Measurements from ENCODE around the gene SUZ12. TPM values are rescaled to one million over a fixed set of nuclear protein-coding genes. Genes with fewer than 3 reads are reported as not detected.

Gene SUZ12
- total RNA-seq, 3 donors from 2014 or later (not counting 1 experiment from before 2014, with no cell fraction given) = 31.5 to 37.0 (median 32.3) TPM

GRCh38 chr17:31997005-31997404, 60.2 kb downstream of the SUZ12 start:
- H3K9me3 ChIP-seq (ENCODE audit: control insufficient read depth, insufficient read depth, low read length) = no peaks in the 10 kb centered on the region
- no peaks in the 10 kb centered on the region for H3K4me1 ChIP-seq (ENCODE audit: control insufficient read depth, insufficient read depth, low read length)
- H3K36me3 ChIP-seq (ENCODE audit: control insufficient read depth, insufficient read depth, low read length) = peaks cover 64% of the 10 kb centered on the region
- Mint-ChIP-seq H3K27me3 (ENCODE audit: low read depth in 2 of 2) (no peaks in the 10 kb centered on the region), H3K36me3 (no peaks in the 10 kb centered on the region), H3K9me3 (no peaks in the 10 kb centered on the region), H3K27ac (no peak overlapping the region), H3K4me1 (no peaks in the 10 kb centered on the region), H3K4me3 (no peak overlapping the region)
- WGBS (ENCODE audit: insufficient coverage) = 100% methylated on average over 5 of the region's 6 CpGs
- ATAC-seq (no peak), DNase-seq (no peak)
- no peaks in the 10 kb centered on the region for H3K27me3 ChIP-seq (ENCODE audit: control insufficient read depth, insufficient read depth, low read length)
- no peak for TF ChIP-seq CTCF (IDR thresholded peaks at IDR 0.05)
- no peak overlapping the region for H3K27ac ChIP-seq (ENCODE audit: low read length)
- intact Hi-C loops (cut with micrococcal nuclease) = no loop called here
- H3K4me3 ChIP-seq (ENCODE audit: low read length) = no peak overlapping the region

- Histone ChIP-seq H3K27ac (ENCODE audit: low read length) (peak within 1 kb of the TSS; percentile 61), H3K27me3 (ENCODE audit: control insufficient read depth, insufficient read depth, low read length) (no peaks in the 10 kb centered on the region), H3K9me3 (ENCODE audit: control insufficient read depth, insufficient read depth, low read length) (no peaks in the 10 kb centered on the region), H3K36me3 (ENCODE audit: control insufficient read depth, insufficient read depth, low read length) (no peaks in the 10 kb centered on the region), H3K4me1 (ENCODE audit: control insufficient read depth, insufficient read depth, low read length) (peaks cover 34% of the 10 kb centered on the region), H3K4me3 (ENCODE audit: low read length) (peak within 1 kb of the TSS; percentile 80)
- intact Hi-C loops (cut with micrococcal nuclease) = loop anchor here (1.0 kb wide), 1 partner anchor 132 kb away; no protein-coding TSS in a partner anchor
- Mint-ChIP-seq H3K27me3 (ENCODE audit: low read depth in 2 of 2) (no peaks in the 10 kb centered on the region), H3K9me3 (no peaks in the 10 kb centered on the region), H3K36me3 (no peaks in the 10 kb centered on the region), H3K4me1 (peaks cover 34 to 38% of the 10 kb centered on the region in 2 donors), H3K4me3 (peak within 1 kb of the TSS; percentile 95), H3K27ac (peak within 1 kb of the TSS; percentile 89 to 91)
- WGBS (ENCODE audit: insufficient coverage) = under 1% methylated on average over 51 of the region's 51 CpGs
- ATAC-seq (peak; percentile 88 to 97 (median 94)), DNase-seq (peak; percentile 88 to 91)
- TF ChIP-seq CTCF (IDR thresholded peaks at IDR 0.05) = peak; percentile 86
Measured at GRCh38 chr17:32006957-32007462, 70.2 kb downstream of the SUZ12 start, which contains the start of gene LRRC37B. TSS of gene LRRC37B (plus strand) at chr17:32007383. CDS start at chr17:32021393, 14,010 bp downstream.

- H3K4me3 ChIP-seq (ENCODE audit: low read length) = peak overlapping the region; percentile 80
- H3K36me3 Mint-ChIP-seq = no peaks in the 10 kb centered on the region
- H3K27ac Mint-ChIP-seq = peak overlapping the region; percentile 89 to 91
- no peaks in the 10 kb centered on the region for H3K9me3 ChIP-seq (ENCODE audit: control insufficient read depth, insufficient read depth, low read length)
- intact Hi-C loops (cut with micrococcal nuclease) = loop anchor here (1.0 kb wide), 1 partner anchor 132 kb away; no protein-coding TSS in a partner anchor
- peak overlapping the region; percentile 61 for H3K27ac ChIP-seq (ENCODE audit: low read length)
- H3K27me3 Mint-ChIP-seq (ENCODE audit: low read depth in 2 of 2) = no peaks in the 10 kb centered on the region
- DNase-seq (peak; percentile 44 to 64), ATAC-seq (peak; percentile 57 to 67 (median 59))
- no peaks in the 10 kb centered on the region for H3K36me3 ChIP-seq (ENCODE audit: control insufficient read depth, insufficient read depth, low read length)
- TF ChIP-seq CTCF (IDR thresholded peaks at IDR 0.05) = peak; percentile 5
- peaks cover 38 to 42% of the 10 kb centered on the region in 2 donors for H3K4me1 Mint-ChIP-seq
- peak overlapping the region; percentile 95 for H3K4me3 Mint-ChIP-seq
- H3K27me3 ChIP-seq (ENCODE audit: control insufficient read depth, insufficient read depth, low read length) = no peaks in the 10 kb centered on the region
- peaks cover 34% of the 10 kb centered on the region for H3K4me1 ChIP-seq (ENCODE audit: control insufficient read depth, insufficient read depth, low read length)
- under 1% methylated on average over 80 of the region's 80 CpGs for WGBS (ENCODE audit: insufficient coverage)
- no peaks in the 10 kb centered on the region for H3K9me3 Mint-ChIP-seq
Measured at GRCh38 chr17:32007463-32008298, 70.9 kb downstream of the SUZ12 start.
